Esophagus squamous epithelium (tissue), 5 donors: Measurements from ENCODE around the gene ATG10. TPM values are rescaled to one million over a fixed set of nuclear protein-coding genes. Genes with fewer than 3 reads are reported as not detected.

Experiments used
- DNase-seq: peaks from one replicate; lab custom pipeline; 2025; lab: John Stamatoyannopoulos, UW
- H3K27ac ChIP-seq, 4 donors: fragments of 200-600 bp; sonication (generic); one replicate each; pipeline ENCODE4 v1.5.1; 2016 to 2019; ENCODE audit warnings: mild to moderate bottlenecking in 1 of 4
- H3K27me3 ChIP-seq, 4 donors: fragments of 200-600 bp; sonication (generic); 1 replicate in 3 of 4; 2 replicates in 1 of 4; pipeline versions ENCODE4 v1.5.1 to v1.6.0; 2017 to 2021; ENCODE audit warnings: antibody characterized with exemption in 1 of 4
- H3K36me3 ChIP-seq, 3 donors: fragments of 200-600 bp; sonication (generic); one replicate each; pipeline ENCODE4 v1.5.1; 2016 to 2019
- H3K4me1 ChIP-seq, 3 donors: fragments of 200-600 bp; sonication (generic); one replicate each; pipeline ENCODE4 v1.5.1; 2017 to 2019
- H3K4me3 ChIP-seq, 4 donors: fragments of 200-600 bp; sonication (generic); 1 replicate in 3 of 4; 2 replicates in 1 of 4; pipeline ENCODE4 v1.5.1; 2016 to 2019; ENCODE audit warnings: mild to moderate bottlenecking in 2 of 4, moderate library complexity in 1 of 4
- H3K9me3 ChIP-seq, 3 donors: fragments of 200-600 bp; sonication (generic); one replicate each; pipeline ENCODE4 v1.5.1; 2016 to 2019
- CTCF ChIP-seq, 6 experiments: fragments of 450-650 bp in 4 of 6; fragments of 200-600 bp in 2 of 6; sonication (generic) in 2 of 6; IDR thresholded peaks; one replicate each; pipeline ENCODE4 v1.5.1; 2016 to 2019; ENCODE audit warnings: antibody characterized with exemption in 6 of 6, mild to moderate bottlenecking in 4 of 6, moderate library complexity in 4 of 6
- POLR2A ChIP-seq, 4 donors: fragments of 450-650 bp; IDR thresholded peaks; one replicate each; pipeline ENCODE4 v1.6.1; 2017; ENCODE audit warnings: antibody characterized with exemption in 4 of 4, mild to moderate bottlenecking in 4 of 4, moderate library complexity in 3 of 4
- WGBS, 2 donors: methylation state at CpG; one replicate each; pipeline ENCODE4 v1.1.5; 2018; 5-methylcytosine and 5-hydroxymethylcytosine counted together
- intact Hi-C: fragments of 100-400 bp; cut with DNase I; formaldehyde crosslinking; loops from one replicate; pipeline ENCODE4 v1.15.0; 2022
- total RNA-seq, 4 donors: library from RNA; depleted of rRNA; stranded (reverse); fragments of >200 nt; gene quantifications; one replicate each; pipeline ENCODE4 v1.1.0, GENCODE V29; 2016
- donor health status: DM: yes; HTN: yes; CAD: no.

The ATG10 gene
- total RNA-seq, 4 donors from 2014 or later: 3.1 to 7.8 (median 6.1) TPM

- Histone ChIP-seq H3K27me3 (no peaks in the 10 kb centered on the region), H3K36me3 (no peaks in the 10 kb centered on the region), H3K4me3 (no peak overlapping the region), H3K9me3 (no peaks in the 10 kb centered on the region), H3K4me1 (no peaks in the 10 kb centered on the region), H3K27ac (no peak overlapping the region)
- intact Hi-C loops: loop anchor here (10.0 kb wide), 1 partner anchor 49 kb away; no protein-coding TSS in a partner anchor
- WGBS, 2 donors: 88% methylated on average over 8 of the region's 8 CpGs
- DNase-seq: no peak
- TF ChIP-seq POLR2A (IDR thresholded peaks at IDR 0.05) (no peak), CTCF (IDR thresholded peaks at IDR 0.05) (no peak)
Observed at GRCh38 chr5:82176115-82176814, 204.4 kb downstream of the ATG10 start.

- Histone ChIP-seq H3K4me1 (peaks cover 0 to under 1% (median 0%) of the 10 kb centered on the region in 3 donors), H3K4me3 (no peak overlapping the region), H3K27ac (no peak overlapping the region), H3K36me3 (no peaks in the 10 kb centered on the region), H3K9me3 (no peaks in the 10 kb centered on the region), H3K27me3 (no peaks in the 10 kb centered on the region)
- no peak for DNase-seq
- TF ChIP-seq POLR2A (IDR thresholded peaks at IDR 0.05): no peak
- no peak for TF ChIP-seq CTCF (IDR thresholded peaks at IDR 0.05)
- 97 to 98% methylated on average over 3 of the region's 3 CpGs for WGBS, 2 donors
- intact Hi-C loops: loop anchor here (10.0 kb wide), 1 partner anchor 46 kb away; no protein-coding TSS in a partner anchor
Observed at GRCh38 chr5:82178378-82178777, 206.6 kb downstream of the ATG10 start.

GRCh38 chr5:82182662-82183061, 210.8 kb downstream of the ATG10 start:
- WGBS, 2 donors: 95% methylated on average over 2 of the region's 2 CpGs
- Histone ChIP-seq H3K27ac (no peak overlapping the region), H3K36me3 (no peaks in the 10 kb centered on the region), H3K4me3 (no peak overlapping the region), H3K4me1 (peaks cover 0 to 12% (median 0%) of the 10 kb centered on the region in 3 donors), H3K27me3 (no peaks in the 10 kb centered on the region), H3K9me3 (no peaks in the 10 kb centered on the region)
- intact Hi-C loops: no loop called here
- TF ChIP-seq CTCF (IDR thresholded peaks at IDR 0.05): no peak
- no peak for DNase-seq

- WGBS, 2 donors: 46 to 67% methylated on average over 1 of the region's 1 CpG
- no peak for DNase-seq
- H3K36me3 ChIP-seq: no peaks in the 10 kb centered on the region
- H3K27me3 ChIP-seq: no peaks in the 10 kb centered on the region
- H3K9me3 ChIP-seq: no peaks in the 10 kb centered on the region
- no peak overlapping the region for H3K27ac ChIP-seq
- H3K4me3 ChIP-seq: no peak overlapping the region
- TF ChIP-seq POLR2A (IDR thresholded peaks at IDR 0.05): no peak
- no peak for TF ChIP-seq CTCF (IDR thresholded peaks at IDR 0.05)
- peaks cover 0 to 12% (median 0%) of the 10 kb centered on the region in 3 donors for H3K4me1 ChIP-seq
- intact Hi-C loops: no loop called here
Observed at GRCh38 chr5:82183828-82184227, 212.0 kb downstream of the ATG10 start.

- WGBS, 2 donors: 79 to 97% methylated on average over 2 of the region's 2 CpGs
- Histone ChIP-seq H3K4me3 (no peak overlapping the region), H3K4me1 (peaks cover 0 to 12% (median 0%) of the 10 kb centered on the region in 3 donors), H3K27me3 (no peaks in the 10 kb centered on the region), H3K36me3 (peaks cover 0 to 4% (median 0%) of the 10 kb centered on the region in 3 donors), H3K27ac (no peak overlapping the region), H3K9me3 (no peaks in the 10 kb centered on the region)
- no peak for DNase-seq
- TF ChIP-seq CTCF (IDR thresholded peaks at IDR 0.05): no peak
- no peak for TF ChIP-seq POLR2A (IDR thresholded peaks at IDR 0.05)
- intact Hi-C loops: no loop called here
Observed at GRCh38 chr5:82185851-82186250, 214.0 kb downstream of the ATG10 start.
